ENCODE measurements around the gene COL26A1.

DNA sequence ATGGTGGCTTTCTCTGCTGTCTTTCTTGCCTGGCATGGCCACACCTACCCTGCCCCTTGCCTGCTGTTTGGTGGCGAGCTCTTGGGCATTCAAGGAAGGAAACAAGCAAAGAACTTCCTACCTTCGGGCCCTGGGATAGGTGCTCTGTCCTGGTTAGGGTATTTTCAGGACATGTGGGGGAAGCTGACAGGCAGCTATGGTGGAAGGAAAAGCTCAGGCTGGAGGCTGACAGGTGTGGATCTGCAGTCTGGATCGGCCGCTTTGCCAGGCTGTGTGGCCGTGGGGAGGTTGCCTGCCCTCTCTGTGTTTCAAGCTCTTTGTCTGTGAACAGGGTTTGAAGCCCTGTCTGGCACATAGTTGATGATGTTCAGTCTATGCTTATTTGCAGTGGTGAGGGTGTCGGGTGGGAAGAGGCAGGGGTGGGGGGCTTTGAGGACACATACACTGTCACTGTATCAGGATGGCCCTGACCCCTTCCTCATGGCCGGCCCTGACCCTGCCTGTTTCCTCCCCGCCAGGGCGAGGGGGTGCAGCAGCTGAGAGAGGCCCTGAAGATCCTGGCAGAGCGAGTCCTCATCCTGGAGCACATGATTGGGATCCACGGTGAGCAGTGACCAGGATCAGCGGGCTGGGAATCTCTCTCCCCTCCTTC, 192.7 kb downstream of the COL26A1 start:
- TF ChIP-seq EZH2 (IDR thresholded peaks at IDR 0.05) = no peak
- TF ChIP-seq POLR2AphosphoS5 (IDR thresholded peaks at IDR 0.05; ENCODE audit: borderline replicate concordance, low read depth, low read length) = no peak

Data from SK-N-MC (cell line).